A549 treated with Mapracorat at 1 μM for 4 hours (cell line): Measurements from ENCODE around the gene AQP3. TPM values are rescaled to one million over a fixed set of nuclear protein-coding genes. Genes with fewer than 3 reads are reported as not detected.

Experiments
- total RNA-seq: library from RNA; stranded (reverse); fragments of 200-300 nt; extraction: Qiagen RNA extraction; gene quantifications from 5 replicates; pipeline ENCODE4 v1.2.3, GENCODE V29; 2022

AQP3 gene
- total RNA-seq, result 11.5 to 20.2 TPM (median 17.9 TPM) in 5 replicates

GRCh38 chr9:33446946-33447798 lies at the start of gene AQP3:
AQP3 (minus strand) TSS chr9:33447593; CDS start chr9:33447530, 63 bp downstream.

GRCh38 chr9:33473643-33474352 lies 26.4 kb upstream of the AQP3 start, which contains the start of gene NOL6:
NOL6 (minus strand) TSS chr9:33473924; CDS start chr9:33473842, 82 bp downstream.

GRCh38 chr9:33402371-33402770 lies 45.0 kb downstream of the AQP3 start, which contains the start of gene AQP7:
AQP7 (minus strand) TSS chr9:33402568; CDS start chr9:33401262, 1,306 bp downstream.

Other genes with a start within 250 kb of the AQP3 start
- gene SPINK4, start 207.4 kb downstream of the AQP3 start, total RNA-seq, result not detected in 5 replicates
- gene BAG1, start 182.9 kb downstream of the AQP3 start, total RNA-seq, result 121 to 144 TPM (median 138 TPM) in 5 replicates
- 68.4 to 84.0 TPM (median 71.0 TPM) in 5 replicates for gene CHMP5, start 182.5 kb downstream of the AQP3 start, total RNA-seq
- gene NFX1, start 157.1 kb downstream of the AQP3 start, total RNA-seq, result 29.2 to 34.1 TPM (median 31.0 TPM) in 5 replicates
- gene AQP7, start 45.0 kb downstream of the AQP3 start, total RNA-seq, result 0.27 to 0.59 TPM (median 0.34 TPM) in 5 replicates
- 62.1 to 73.9 TPM (median 68.9 TPM) in 5 replicates for gene NOL6, start 26.3 kb upstream of the AQP3 start, total RNA-seq
- 3.7 to 6.8 TPM (median 6.4 TPM) in 5 replicates for gene ANKRD18B, start 76.7 kb upstream of the AQP3 start, total RNA-seq